Lower leg skin (tissue), 4 donors: ENCODE measurements around the gene OXCT1. TPM values are rescaled to one million over a fixed set of nuclear protein-coding genes. Genes with fewer than 3 reads are reported as not detected.

Experiments used
- DNase-seq, 2 donors: peaks; one replicate each; pipeline ENCODE4 v3.0.0-alpha.2; 2019; ENCODE audit warnings: low spot score in 2 of 2
- H3K4me3 ChIP-seq: fragments of 200-600 bp; sonication (generic); 2 replicates; pipeline ENCODE4 v1.5.1; 2017; ENCODE audit warnings: mild to moderate bottlenecking, low read depth; ENCODE audit not compliant: poor library complexity, severe bottlenecking
- POLR2A ChIP-seq, 2 donors: fragments of 450-650 bp; IDR thresholded peaks; one replicate each; pipeline ENCODE4 v1.6.1; 2016 to 2017; ENCODE audit warnings: antibody characterized with exemption in 2 of 2, mild to moderate bottlenecking in 1 of 2, moderate library complexity in 1 of 2
- WGBS, 2 donors: methylation state at CpG; one replicate each; pipeline ENCODE4 v1.1.5; 2018; 5-methylcytosine and 5-hydroxymethylcytosine counted together
- intact Hi-C: fragments of 100-400 bp; cut with DNase I; formaldehyde crosslinking; loops from one replicate; pipeline ENCODE4 v1.15.0; 2023; ENCODE audit warnings: low total_unique reads
- total RNA-seq, 4 donors: library from RNA; depleted of rRNA; stranded (reverse); fragments of >200 nt; gene quantifications; one replicate each; pipeline ENCODE4 v1.1.0, GENCODE V29; 2016
- TF ChIP-seq, protein P1 (sequence below), 3 donors: fragments of 450-650 bp; IDR thresholded peaks; one replicate each; pipeline ENCODE4 v1.5.1; 2016; ENCODE audit warnings: antibody characterized with exemption in 3 of 3, mild to moderate bottlenecking in 3 of 3, moderate library complexity in 2 of 3

OXCT1 gene
- total RNA-seq, 4 donors from 2014 or later: 19.0 to 28.8 (median 20.9) TPM

DNA sequence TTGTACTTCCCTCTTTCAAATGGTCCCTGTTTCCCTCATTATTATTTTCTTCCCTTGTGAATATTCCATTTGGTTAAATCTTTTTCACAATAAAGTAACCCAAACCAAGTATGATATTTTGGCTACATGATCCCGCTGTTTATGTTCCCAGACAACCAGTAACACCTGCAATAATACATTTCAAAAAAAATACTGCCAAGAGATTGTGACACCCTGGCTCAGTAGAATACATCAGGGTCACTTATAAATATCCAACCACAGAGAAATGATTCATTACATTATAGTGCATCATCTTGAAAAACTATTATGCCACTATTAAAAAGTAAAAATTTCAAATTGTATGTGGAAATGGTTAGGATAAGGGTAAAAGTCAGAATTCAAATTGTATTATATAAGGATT lies 7.2 kb upstream of the OXCT1 start:
- H3K4me3 ChIP-seq: no peak overlapping the region
- intact Hi-C loops: no loop called here
- 98 to 100% methylated on average over 1 of the region's 1 CpG for WGBS, 2 donors
- TF ChIP-seq POLR2A (IDR thresholded peaks at IDR 0.05): no peak
- TF ChIP-seq, protein P1, sequence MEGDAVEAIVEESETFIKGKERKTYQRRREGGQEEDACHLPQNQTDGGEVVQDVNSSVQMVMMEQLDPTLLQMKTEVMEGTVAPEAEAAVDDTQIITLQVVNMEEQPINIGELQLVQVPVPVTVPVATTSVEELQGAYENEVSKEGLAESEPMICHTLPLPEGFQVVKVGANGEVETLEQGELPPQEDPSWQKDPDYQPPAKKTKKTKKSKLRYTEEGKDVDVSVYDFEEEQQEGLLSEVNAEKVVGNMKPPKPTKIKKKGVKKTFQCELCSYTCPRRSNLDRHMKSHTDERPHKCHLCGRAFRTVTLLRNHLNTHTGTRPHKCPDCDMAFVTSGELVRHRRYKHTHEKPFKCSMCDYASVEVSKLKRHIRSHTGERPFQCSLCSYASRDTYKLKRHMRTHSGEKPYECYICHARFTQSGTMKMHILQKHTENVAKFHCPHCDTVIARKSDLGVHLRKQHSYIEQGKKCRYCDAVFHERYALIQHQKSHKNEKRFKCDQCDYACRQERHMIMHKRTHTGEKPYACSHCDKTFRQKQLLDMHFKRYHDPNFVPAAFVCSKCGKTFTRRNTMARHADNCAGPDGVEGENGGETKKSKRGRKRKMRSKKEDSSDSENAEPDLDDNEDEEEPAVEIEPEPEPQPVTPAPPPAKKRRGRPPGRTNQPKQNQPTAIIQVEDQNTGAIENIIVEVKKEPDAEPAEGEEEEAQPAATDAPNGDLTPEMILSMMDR (IDR thresholded peaks at IDR 0.05): no peak
- no peak for DNase-seq

DNA sequence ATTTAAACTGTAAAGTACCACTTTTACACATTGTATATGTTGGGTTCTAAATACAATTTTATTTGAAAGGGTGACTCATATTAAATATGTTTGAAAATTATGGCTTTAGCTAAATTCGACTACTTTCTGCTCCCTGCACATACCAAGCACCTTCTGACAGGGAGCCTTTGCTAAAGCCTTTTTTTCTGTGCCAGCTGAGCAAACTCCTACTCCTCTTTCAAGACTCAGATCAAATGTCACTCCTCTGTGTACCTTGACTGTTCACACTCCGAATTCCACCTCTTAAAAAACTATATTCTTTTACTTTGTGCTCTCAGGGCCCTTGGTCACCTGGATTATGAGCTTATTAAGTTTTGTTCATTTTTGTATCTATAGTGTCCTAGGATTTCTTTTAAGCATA lies 6.5 kb upstream of the OXCT1 start:
- TF ChIP-seq, protein P1 (IDR thresholded peaks at IDR 0.05): no peak
- no peak for TF ChIP-seq POLR2A (IDR thresholded peaks at IDR 0.05)
- intact Hi-C loops: no loop called here
- no peak overlapping the region for H3K4me3 ChIP-seq
- DNase-seq: no peak
- 81 to 82% methylated on average over 2 of the region's 2 CpGs for WGBS, 2 donors

- TF ChIP-seq POLR2A (IDR thresholded peaks at IDR 0.05): no peak
- DNase-seq: no peak
- intact Hi-C loops: no loop called here
Observed at GRCh38 chr5:41875121-41875520, 4.9 kb upstream of the OXCT1 start.

GRCh38 chr5:41874512-41875060 lies 4.4 kb upstream of the OXCT1 start:
- intact Hi-C loops: no loop called here
- no peak for TF ChIP-seq POLR2A (IDR thresholded peaks at IDR 0.05)
- TF ChIP-seq, protein P1 (IDR thresholded peaks at IDR 0.05): no peak
- H3K4me3 ChIP-seq: no peak overlapping the region
- DNase-seq: no peak

More at GRCh38 chr5:41875121-41875520, 4.9 kb upstream of the OXCT1 start:
- H3K4me3 ChIP-seq: no peak overlapping the region

- no peak overlapping the region for H3K4me3 ChIP-seq
- TF ChIP-seq POLR2A (IDR thresholded peaks at IDR 0.05): no peak
- TF ChIP-seq, protein P1 (IDR thresholded peaks at IDR 0.05): no peak
- WGBS, 2 donors: 22 to 25% methylated on average over 2 of the region's 2 CpGs
- DNase-seq: peak in 1 of 2 donors; percentile 43
- intact Hi-C loops: no loop called here
Observed at GRCh38 chr5:41871852-41872251, 1.6 kb upstream of the OXCT1 start.

GRCh38 chr5:41870627-41871048 lies 413 bp upstream of the OXCT1 start:
- intact Hi-C loops: no loop called here
- TF ChIP-seq, protein P1 (IDR thresholded peaks at IDR 0.05): no peak
- no peak for TF ChIP-seq POLR2A (IDR thresholded peaks at IDR 0.05)
- peak overlapping the region; percentile 67 for H3K4me3 ChIP-seq
- DNase-seq: no peak
- 7 to 16% methylated on average over 6 to 16 of the region's 16 CpGs for WGBS, 2 donors
